RPMI7951 (cell line): Measurements from ENCODE around the gene SNRPD3. TPM values are rescaled to one million over a fixed set of nuclear protein-coding genes. Genes with fewer than 3 reads are reported as not detected.

Experiments used
- DNase-seq: peaks from one replicate; pipeline ENCODE4 v3.0.0-alpha.2; 2012; ENCODE audit warnings: low read depth
- total RNA-seq: library from RNA; depleted of rRNA; stranded (reverse); fragments of >200 nt; shearing (Covaris generic); gene quantifications from 2 replicates; pipeline ENCODE4 v1.2.3, GENCODE V29; 2014

The SNRPD3 gene
- total RNA-seq, 1 experiment from 2014 or later, result 194 TPM

DNA sequence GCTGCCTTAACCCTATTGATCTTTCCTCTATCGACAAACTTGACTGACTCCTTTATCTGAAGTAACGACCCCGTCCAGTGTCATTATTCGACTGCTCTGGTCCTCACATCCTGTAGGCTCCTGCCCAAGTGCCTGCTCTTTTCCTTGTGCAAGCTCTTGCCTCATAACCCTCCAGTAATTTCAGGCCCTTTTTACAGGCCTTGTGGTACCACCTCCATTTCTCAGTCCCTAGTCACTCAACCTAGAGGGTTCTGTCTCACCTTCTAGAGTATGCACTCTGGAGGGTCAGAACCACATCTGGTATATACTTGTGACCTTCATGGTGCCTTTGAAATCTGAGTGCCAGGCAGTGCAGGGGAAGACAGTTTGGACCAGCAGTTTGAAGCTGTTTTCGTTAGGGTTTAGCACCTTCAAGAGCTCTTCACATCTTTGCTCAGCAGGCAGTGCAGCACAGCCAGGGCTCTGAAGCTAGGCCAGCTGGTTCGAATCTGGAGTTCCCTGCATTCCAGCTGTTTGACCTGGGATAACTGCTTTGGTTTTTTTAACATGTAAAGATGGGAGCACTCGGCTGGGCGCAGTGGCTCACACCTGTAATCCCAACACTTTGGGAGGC, 11.2 kb downstream of the SNRPD3 start:
- DNase-seq, result no peak

DNA sequence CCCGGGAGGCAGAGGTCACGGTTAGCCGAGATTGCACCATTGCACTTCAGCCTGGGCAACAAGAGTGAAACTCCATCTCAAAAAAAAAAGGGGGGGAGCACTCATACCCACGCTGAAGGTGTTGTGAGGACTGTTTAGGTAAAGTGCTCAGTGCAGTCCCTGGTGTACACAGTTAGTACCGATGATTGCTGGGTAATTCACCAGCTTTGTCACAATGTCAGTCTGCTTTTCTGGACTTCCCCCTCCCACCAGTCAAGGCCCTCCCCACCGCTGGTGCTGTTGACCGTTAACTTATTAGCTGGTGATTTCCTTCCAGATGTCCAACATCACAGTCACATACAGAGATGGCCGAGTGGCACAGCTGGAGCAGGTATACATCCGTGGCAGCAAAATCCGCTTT, 11.9 kb downstream of the SNRPD3 start:
- DNase-seq, result no peak

DNA sequence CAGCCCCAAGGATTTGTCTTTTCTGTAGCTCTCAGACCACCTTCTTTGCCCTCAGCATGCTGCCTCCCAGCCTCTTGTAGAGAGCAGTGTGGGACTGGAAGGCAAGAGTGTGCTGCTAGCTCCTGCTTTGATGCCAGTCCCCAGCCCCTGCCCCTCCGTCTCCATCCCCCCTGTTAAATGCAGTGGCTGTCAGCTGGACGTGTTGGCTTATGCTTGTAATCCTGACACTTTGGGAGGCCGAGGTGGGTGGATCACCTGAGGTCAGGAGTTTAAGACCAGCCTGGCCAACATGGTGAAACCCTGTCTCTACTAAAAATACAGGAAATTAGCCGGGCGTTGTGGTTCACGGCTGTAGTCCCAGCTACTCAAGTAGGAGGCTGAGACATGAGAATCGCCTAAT, 15.5 kb downstream of the SNRPD3 start:
- DNase-seq, result no peak

DNA sequence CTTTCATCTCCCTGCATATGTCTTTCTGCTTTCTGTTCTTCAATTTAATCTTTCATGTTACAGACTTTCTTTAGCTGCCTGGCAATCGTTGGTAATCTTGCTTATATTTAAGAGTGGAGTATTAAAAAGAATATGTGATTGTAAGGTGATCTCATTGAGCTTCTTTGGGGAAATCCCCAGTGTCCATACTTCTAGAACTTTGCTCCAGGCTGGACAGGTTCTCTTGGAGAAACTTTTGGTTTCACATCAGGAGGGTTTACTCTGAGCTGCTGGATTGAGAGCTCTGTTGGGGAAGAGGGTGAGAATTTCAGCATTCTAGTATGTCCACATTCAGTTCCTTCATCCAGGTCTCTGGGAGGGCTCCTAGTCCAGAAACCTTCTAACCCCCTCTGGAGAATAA, 21.0 kb downstream of the SNRPD3 start:
- no peak for DNase-seq

DNA sequence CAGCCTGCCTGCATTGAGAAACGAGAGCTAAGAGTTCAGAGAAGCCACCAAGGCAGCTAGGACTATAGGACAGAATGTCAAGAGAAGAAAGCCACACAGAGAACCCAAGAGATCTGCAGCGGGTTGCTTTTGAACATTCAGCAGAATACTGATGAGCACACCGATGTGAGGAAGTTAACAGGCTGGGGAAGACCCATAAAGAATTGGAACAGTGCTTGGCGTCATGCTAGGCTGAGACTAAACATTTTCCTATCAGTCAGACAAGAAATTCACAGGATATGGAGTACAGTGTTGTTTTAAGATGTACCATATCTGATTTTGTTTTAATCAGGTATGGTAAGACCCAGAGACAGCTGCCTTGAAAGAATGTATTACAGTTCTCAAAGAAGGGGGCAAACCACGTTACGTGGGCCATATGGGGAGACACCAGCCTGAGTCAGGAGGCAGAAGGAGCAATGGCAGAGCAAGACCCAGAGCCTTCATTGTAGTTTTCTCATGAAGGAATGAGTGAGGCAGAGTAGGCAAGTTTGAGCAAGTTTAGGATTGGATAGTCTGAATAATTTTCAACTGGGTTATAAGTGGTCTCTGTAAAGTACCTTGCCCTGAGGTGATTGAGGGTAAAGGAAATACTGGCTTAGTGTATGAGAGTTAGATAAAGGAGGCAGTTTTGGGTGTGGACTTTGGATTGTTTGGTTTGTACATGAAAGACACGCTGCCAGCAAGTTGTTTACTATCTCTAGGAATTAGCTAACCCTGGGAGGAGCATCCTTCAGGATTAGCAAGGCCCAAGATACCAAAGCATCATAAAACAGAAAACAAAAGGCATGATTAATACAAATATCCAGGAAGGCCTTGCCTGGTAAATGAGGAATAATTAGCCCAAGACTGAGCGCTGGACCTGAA, 22.8 kb downstream of the SNRPD3 start:
- no peak for DNase-seq

DNA sequence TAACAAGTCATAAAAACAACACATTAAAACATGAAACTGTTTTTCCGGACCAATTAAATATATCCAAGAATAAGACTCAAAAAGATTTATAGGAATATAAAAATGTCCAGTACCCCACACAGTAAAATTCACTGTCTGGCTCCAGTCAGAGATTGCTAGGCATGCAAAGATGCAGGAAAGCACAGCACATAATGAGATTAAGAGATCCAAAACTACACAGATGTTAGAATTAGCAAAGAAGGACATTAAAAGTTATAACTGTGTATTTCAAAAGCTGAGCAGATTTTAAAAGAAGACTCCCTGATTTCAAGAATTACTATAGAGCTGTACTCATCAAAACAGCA, 23.4 kb downstream of the SNRPD3 start:
- DNase-seq, result no peak

DNA sequence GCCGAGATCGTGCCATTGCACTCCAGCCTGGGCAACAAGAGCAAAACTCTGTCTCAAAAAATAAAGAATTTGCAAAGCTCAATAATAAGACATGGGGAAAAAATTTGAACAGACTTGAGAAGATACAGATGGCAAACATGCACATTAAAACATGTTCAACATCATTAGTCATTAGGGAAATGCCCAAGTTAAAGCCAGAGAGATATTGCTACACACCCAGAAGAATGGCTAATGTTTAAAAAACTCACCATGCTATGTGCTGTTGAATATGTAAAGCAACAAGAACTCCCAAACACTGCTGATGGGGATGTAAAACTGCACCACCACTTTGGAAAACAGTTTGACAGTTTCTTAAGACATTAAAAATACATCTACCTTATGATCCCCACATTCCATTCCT, 24.5 kb downstream of the SNRPD3 start:
- no peak for DNase-seq

DNA sequence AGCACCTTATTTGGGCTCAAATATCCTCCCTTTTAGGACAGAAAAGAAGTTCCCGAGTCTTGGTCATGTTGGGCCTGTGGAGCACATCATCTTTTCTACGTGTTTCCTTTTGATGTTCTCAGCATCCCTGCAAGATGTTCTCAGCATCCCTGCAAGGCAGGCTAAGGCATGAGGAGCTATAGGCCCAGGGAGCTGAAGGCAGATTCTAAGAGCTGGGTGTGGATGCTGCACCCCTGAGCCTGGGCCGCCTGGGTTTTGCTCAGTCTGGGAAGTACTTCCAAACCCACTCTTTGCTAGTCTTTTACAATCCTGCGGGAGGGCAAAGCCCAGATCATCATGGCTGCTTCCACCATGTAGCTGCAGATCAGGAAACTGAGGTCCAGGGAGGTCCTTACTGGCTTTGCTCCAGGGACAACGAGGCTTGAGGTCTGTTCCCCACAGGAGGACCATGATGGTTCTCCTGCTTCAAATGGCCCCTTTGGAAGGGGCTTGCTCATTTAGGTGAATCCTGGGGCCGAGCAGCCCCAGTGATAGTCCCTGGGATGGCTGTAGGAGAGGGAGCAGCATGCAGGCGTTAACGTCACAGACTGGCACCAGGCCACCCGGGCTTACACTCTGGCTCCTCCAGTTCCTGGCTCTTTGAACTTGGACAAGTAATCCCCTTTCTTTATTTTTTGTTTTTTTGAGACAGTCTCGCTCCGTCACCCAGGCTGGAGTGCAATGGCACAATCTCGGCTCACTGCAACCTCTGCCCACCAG, 26.4 kb downstream of the SNRPD3 start:
- DNase-seq, result no peak

DNA sequence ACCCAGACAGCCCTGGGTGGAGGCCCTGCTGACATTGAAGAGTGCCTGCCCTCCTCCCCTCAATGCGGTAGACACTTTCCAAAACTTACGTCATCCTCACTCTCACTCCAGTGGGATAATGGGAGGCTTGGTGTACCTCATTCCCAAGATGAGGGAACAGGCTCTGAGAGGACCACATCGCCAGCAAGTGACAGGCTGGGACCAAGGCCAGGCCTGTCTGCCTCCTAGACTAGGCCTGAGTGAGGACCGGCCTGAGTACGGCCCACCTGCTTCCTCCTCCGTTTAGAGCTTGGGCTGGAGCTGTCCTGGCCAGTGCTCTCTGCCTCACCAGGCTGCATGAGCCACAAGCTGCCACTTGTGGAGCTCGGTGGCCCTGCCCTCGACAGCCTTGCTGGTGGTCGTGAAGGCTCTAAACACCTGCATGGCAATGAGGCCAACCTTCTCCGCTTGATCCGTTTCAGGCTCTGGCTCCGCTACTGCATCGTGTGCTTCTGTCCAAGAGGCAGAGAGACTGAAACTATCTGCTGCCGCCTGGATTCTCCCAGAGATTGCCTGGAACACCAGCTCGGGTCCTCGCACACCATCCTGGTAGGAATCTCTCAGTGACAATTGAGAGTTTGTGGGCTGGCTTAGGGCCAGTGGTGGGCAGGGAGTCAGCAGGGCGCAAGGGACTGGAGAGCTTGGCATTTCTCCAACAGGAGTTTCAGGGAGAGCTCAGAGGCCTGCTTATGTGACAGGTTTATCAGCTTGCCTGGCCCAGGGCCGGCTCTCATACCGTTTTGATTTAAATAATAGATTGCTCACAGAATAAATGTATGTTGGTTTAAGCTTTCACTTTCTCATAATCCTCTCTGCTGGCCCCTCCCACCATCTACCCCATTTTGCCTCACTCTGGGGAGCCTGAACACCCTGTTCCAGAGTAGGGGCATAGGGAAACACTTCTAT, 27.7 kb downstream of the SNRPD3 start:
- peak; percentile 25 for DNase-seq

DNA sequence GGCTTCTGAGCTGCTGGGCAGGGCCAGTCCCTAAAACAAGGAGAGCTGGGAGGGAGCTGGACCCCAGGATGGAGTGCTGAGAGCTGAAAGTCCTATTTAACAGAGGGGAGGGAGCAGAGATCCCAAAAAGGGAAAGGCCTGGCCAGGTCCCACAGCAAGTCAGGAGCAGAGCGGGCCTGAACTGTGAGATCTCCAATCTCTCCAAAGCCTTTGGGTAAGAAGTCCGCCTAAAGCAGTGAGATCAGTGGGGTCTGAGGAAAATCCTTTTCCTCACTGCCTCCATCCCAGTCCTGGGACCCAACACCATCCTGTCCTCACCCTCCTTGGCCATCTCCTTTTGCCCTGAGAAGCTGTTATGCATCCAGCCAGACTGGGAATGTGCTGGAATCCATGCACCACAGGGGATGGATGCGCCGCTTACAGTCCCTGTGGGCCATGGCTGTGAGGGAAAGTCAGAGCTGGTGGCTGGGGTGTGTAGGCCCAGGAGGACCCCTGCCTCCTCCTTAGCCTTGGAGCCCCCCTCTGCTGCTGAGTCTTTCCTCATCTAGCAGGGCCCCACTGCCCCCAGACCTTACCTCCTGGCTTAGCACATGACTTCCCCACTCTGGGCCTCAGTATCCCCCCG, 28.5 kb downstream of the SNRPD3 start:
- no peak for DNase-seq

DNA sequence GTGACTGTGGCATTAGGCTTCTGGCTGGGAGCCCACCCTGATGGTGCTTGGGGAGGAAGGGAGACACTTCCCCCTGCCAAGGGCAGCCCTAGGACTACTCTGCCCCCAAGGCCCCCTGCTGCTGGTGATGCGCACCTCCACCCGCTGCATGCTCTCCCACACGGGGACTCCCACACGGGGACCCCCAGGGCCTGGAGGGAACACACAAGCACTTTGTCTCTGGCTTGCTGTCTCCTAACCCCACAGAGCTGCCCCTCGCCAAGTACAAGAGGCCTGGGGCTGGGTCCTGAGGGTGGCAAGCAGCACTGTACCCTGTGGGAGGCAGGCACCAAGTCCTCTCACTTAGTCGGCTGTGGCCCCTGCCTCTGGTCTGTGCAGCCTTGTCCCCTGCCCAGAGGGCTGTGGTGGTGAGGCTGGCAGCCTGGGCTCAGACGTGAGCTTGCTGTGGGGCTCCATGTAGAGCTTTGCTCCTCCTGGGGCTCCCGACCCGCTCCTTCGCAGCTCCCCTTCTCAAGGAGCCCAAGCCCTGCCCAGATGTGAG, 29.1 kb downstream of the SNRPD3 start:
- DNase-seq, result no peak

DNA sequence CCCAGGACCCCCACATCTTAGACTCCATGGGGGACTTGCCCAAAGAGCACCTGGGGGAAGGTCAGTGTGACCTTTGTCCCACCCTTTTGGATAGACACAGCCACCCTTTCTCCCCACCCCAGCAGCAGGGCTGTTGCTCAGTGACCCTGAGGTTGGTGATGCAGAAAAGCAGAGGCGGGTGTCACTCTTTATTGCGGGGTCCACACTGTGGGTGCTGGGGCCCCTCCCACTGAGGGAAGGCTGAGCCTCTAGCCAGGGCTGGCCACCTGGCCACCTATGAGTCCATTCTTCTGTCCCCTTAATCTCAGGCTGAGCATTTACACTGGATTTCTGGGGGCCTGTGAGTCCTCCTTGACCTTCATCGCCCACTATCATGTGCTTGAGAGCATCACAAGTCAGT, 29.7 kb downstream of the SNRPD3 start:
- DNase-seq, result no peak

DNA sequence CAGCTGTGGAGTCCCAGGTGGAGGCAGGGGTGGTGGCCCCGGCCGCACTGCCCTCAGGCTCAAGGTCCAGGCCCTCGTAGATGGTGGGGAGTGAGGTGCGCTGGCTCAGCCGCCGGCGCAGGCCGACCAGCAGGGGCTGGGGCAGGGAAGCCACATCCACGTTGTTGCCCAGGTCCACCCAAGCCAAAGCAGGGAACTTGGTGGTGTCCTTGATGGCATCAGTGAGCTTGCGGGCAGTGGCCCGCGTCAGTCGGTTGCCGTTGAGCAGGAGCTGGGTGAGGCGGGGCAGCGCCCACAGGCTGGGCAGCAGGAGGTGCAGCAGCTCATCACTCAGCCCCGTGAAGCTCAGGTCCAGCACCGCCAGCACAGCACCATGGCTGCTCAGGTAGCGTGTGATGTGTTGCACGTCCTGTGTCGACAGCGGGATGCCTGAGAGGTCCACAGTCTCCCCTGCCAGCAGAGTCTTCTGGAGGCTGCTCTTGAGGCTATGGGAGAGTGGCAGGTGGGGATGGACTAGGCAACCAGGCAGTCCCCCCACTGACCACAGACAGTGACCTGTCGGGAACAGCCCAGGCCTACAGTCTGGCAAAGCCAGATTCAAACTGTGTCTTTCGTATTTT, 30.2 kb downstream of the SNRPD3 start:
- DNase-seq, result no peak

DNA sequence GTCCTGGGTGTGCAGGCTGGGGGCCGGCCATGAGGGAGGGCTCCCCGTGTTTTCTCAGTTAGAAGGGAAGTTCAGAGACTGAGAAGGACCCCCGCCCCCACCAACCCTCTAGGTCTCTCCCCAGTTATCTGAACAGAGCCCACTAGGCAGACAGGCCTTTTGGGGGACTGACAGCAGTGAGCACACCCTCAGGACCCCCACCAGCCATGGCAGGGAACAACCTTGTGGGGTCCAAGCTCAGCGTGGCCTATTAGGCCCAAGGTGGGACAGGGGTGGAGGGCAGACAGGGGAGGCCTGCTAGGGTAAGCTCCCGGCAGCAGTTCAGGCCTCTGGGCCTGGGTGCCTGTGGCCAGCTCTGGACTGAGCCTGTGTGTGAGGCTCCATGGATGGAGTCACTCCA, 31.5 kb downstream of the SNRPD3 start:
- no peak for DNase-seq

DNA sequence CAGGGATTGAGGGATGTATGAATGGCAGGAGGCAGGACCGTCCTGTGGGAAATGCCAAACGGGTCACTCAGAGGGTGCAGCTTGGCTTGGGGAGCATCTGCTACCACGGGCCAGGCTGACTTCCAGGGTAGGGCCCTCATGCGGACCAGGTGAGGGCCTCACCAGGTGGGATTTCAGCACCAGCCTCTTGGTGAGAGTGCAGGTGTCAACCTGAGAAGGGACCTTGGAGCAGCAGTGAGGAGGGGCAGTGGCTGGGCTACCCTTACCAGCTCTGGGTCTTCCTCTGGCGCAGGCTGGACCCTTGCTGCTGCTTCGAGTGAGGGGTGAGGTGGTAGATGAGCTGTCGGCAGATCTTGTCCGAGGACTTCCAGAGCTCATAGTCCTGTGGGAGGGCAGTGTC, 32.1 kb downstream of the SNRPD3 start:
- DNase-seq, result no peak

DNA sequence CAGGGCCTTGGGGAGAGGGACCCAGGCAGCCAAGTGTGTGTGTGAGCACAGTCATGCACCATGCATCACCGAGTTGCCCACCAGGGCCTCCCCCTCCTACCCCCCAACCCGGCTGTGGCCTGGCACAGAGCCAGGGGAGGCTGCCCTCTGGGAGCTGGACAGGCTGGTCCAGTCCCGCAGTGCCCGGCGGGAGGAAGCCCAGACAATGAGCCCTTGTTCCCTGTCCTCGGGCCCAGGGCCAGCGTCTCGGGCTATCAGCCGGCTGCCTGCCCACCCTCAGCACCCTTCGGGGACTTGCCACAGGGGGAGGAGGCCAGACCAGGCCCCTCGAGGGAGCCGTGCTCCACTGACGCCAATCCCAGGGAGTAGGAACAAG, 32.6 kb downstream of the SNRPD3 start:
- peak; percentile 29 for DNase-seq

DNA sequence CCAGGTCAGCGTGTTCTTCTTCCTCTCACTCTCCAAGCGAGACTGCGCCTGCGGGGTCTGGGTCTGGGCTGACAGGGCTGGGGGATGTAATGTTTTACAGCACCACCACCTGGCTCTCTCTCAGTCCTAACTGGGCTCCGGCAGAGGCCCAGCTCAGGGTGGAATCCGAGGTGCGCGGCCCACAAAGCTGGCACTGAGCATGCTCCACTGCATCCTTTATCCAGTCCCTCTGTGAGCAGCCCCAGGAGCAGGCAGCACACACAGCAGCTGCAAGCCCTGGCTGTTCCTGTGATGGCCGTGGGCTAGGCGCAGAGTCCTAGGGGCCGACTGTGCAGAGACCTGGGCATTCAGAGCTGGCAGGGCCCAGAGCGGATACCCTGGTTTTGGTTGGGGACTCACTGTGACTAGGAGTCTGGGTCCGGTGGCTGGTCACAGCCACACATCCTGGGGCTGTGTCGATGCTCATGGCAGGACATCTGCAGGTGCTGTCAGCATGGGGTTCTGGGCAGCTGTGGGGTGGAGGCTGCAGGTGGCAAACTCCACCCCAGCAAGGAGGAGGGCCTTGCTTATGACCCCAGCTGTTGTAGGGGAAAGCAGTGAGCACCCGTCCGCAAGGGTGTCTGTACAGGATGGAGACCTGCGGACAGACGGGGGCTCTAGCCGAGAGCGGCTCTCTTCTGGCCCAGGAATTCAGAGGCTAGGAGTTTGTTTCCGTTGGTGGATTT, 33.1 kb downstream of the SNRPD3 start:
- no peak for DNase-seq

DNA sequence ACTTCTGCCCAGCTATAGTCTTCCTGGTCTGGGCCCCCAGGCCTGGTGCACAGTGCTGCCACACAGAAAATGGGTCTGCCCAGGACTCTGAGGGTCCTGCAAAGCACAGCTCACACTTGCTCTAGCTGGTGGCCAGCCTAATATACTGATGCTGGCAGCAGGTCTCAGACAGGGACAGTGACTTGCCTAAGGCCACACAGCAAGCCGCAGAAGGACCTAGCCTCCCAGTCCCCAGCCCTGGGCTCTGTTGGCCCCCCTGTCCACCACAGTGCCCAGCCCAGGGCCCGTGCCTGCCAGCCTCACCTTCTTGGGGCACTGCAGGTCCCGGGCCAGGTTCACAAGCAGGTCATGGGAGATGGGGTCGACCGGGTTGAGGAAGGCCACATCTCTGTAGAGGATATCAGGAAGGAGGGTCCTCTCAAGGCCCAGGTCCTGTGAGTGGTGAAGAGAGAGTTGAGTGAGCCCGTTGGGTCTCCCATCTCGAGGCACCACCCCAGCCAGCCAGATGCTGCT, 33.8 kb downstream of the SNRPD3 start:
- DNase-seq, result no peak

DNA sequence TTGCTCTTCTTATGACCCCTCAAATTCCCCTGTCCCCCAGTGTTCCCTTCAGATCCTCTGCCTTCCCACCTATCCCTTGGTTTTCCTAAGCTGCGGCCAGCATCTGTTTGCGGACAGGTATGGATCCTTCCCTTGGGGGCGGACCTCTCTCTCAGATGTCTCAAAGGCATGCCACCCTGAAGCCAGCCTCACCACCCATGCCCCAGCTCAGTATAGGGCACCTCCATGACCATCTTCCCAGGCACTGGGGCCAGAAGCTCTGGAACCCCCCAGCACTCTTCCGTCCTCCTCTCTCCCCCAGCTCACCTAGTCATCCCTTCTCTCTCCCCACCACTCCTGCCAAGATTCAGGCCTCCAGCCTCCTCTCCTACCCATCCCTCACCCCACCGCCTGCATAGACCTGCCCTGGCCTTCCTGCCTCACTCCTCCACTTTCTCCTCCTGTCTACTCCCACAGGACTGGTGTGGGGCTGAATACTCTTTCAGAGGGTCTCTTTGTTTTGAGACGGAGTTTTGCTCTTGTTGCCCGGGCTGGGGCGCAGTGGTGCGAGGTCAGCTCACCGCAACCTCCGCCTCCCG, 34.9 kb downstream of the SNRPD3 start:
- DNase-seq, result no peak
